ENCODE results near the gene TIMP3.
"Not testable (repeated sequence)": the region's sequence is repeated elsewhere in the genome, so short reads cannot be mapped to it uniquely, and the experiment has no call there.

TIMP3 gene

DNA sequence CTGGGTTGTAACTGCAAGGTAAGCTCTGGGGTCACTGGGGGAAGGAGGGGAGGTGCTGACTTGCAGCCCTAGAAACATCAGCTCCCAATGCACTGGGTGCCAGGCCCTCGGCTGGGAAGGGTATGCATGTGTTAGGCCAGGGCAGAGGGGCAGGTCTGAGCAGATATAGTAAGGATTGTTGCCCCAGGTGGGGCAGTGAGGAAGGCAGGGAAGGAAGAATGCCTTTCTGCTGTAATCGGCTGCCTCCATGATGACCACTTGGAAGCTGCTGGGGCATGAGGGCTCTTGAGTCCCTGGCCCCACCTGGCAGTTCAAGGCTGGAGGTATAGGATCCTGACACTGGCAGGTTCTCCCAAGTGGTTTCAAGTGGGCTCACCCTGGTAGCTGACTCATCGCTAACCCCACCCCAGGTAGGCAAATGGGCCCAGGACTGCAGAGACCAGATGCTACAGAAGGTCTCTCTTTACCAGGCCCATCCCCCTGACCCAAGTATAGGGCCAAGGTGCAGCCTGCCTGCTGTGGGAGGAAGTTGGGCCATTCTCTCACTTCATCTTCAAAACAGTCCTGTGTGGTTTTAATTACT lies 56.7 kb downstream of the TIMP3 start:
- no peak for DNase-seq

DNA sequence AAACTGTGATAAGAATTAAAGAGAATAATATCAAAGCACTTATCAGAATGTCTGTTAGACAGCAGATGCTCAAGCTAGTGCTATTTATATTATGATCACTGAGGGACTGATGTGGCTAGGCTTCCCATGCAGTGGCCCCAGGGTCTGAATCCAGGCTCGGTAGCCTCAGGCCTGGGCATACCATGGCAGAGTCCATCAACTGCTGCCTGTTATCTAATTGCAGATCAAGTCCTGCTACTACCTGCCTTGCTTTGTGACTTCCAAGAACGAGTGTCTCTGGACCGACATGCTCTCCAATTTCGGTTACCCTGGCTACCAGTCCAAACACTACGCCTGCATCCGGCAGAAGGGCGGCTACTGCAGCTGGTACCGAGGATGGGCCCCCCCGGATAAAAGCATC lies 57.5 kb downstream of the TIMP3 start:
- no peak for DNase-seq

- DNase-seq = no peak
Measured at GRCh38 chr22:32859743-32860142, 58.2 kb downstream of the TIMP3 start.

- no peak for DNase-seq
Measured at GRCh38 chr22:32861330-32861729, 59.8 kb downstream of the TIMP3 start.

- no peak for DNase-seq
Measured at GRCh38 chr22:32862083-32862482, 60.6 kb downstream of the TIMP3 start.

DNA sequence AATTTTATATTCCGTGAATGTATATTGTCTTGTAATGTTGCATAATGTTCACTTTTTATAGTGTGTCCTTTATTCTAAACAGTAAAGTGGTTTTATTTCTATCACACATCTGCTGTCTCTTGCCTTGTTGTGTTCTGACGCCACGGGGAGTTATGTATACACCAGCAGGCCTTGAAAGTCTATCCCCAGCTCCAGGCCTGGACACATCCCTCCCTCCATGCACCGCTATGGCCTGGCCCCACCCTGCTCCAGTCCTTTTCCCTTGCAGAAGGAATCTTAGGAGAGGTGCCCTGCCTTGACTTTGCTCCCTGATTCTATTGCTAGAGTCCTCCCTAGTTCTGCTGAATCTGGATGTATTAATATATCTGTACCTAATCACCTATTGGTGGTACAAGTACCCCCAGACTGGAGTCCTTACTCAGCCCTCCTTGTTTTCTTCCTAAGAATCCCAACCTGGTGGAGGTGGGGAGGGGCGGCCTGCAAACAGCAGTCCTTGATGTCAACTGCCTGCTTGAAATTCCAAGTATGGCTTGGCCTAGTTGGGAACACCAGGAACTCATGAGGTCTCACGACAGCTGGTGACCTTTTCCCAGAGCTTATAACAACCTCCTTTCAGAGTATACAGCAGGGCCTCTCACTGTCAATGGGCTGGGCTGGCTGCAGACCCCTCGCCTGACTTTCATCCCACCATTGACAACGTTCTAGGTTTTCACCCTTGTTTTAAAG lies 61.6 kb downstream of the TIMP3 start:
- no peak for DNase-seq

DNA sequence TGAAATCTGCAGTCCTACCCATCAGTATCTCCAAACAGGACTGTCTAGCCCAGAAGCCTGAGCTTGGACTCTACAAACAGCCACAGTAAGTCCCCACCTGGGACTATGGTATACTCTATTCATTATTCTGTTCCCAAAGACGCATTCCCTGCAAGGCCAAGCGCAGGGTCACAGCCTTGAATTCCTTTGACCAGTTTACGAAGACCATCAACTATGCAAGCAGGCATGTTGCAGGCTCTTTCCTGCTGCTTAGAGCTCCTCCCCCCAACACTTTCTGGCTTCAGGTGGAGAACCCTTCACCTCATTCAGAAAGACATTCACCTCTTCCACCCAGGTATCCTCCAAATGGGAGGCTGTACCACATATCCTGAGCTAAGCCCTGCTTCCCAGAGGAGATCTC lies 62.5 kb downstream of the TIMP3 start:
- DNase-seq = no peak

DNA sequence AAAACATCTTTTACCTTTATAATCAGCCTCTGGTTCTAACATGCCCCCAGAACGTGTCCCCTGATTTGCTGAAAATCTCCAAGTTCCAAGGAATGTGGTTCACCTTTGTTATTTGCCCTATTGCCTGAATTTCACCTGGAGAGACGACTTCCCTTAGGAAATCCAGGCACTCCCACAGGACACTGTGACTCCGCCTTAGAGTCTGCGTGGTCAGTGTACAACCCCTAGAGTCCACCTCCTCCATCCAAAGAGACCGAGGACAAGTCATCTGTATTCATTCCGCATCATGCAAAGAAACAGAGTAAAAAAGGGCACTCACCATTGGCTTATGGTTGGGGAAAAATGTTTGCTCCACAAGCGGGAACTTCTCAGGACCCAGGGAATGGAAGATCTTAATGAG lies 63.1 kb downstream of the TIMP3 start:
- DNase-seq = no peak

DNA sequence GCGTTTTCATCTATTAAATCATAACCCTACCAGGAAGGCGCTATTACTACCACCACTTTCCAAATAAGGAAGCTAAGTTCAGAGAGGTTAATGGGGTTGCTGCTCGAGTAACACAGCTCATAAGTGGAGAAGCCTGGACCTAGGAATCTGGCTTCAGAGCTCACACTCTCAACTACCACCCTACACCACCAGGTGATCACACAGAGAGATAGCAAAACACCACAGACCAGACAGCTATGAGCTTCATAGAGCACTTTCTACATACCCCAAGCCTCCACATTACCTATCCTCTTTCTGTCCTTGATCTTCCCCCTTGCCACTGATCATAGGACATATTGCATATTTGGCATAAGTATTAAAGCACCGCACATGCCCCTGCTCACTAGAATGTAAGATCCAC lies 65.4 kb downstream of the TIMP3 start:
- DNase-seq = no peak

- DNase-seq = no peak
Measured at GRCh38 chr22:32868946-32869345, 67.4 kb downstream of the TIMP3 start.

DNA sequence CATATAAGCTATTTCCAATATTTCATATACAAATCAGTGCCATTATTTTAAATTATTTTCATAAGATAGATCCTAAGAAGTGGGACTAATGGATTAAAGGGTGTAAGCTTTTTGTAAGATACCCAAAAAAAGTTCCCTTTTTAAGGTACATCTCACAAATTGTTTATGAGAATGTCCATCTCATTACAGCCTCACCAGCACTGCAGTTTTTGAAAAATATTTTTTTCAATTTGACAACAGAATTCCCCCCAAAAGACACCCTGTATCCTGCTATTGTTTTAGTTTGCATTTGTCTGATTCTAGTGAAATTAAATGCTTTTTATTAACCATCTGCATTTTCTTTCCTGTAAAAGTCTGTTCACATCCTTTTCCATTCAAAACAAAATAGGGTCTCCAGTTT lies 69.0 kb downstream of the TIMP3 start:
- DNase-seq = no peak

GRCh38 chr22:32873604-32874003 lies 72.1 kb downstream of the TIMP3 start:
- not testable (repeated sequence) for DNase-seq

- no peak for DNase-seq
Measured at GRCh38 chr22:32874385-32874784, 72.9 kb downstream of the TIMP3 start.

DNA sequence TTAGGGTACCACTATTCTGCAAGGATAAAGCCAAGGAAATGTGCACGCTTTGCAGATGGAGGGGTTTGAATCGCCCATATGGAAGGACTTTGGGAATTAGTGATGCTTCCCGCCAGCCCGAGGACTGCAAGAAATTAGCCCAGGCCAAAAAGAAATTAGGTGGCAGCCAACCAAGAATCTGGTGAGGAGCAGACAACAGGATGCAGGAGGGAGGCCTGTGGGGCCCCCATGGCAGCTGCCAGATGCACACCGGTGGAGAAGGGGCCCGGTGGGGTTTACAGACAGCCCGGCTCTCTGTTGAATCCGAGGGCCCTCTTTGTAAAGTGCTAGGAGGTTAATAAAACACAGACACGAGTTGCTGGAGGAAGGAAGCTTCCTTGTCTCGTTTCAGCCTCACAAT lies 73.5 kb downstream of the TIMP3 start:
- no peak for DNase-seq

DNA sequence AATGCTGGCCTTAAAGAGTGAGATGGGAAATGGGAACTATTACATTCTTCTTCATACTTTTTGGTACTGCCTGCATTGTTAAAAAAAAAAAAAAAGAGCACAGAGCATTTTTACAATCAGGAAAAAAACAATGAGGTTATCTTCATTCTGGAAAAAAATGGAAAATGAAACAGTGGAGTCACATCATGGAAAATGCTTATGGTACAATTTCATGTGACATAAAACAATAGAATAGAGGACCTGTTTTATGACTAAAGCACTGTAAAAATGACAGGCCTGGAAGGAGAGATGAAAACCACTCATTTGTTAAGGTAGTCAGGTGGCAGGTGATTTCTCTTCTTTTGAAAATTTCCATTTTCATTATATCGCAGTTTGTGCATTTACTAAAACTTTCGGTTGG lies 75.0 kb downstream of the TIMP3 start:
- DNase-seq = no peak

GRCh38 chr22:32877196-32877595 lies 75.7 kb downstream of the TIMP3 start:
- no peak for DNase-seq

GRCh38 chr22:32879550-32879949 lies 78.0 kb downstream of the TIMP3 start:
- DNase-seq = no peak

DNA sequence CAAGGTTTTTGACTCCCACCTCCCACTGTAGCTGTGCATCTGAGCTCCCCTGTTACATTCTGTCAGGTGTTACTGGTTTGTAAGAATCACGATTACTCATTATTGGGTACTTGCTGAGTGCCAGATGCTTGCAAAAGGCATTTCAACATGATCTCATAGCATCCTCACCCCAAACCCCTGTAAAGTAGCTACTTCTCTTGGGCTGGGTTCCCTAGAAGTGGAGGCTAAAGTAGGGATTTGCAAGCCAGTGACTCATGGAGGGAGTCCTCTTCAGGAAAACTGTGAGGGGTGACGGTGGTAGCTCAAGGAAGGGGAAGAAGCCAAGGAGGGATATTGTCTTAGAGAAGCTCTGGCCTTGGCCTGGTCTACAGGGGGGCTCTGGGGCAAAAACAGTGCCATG lies 78.6 kb downstream of the TIMP3 start:
- no peak for DNase-seq

GRCh38 chr22:32880505-32880892 lies 79.0 kb downstream of the TIMP3 start:
- no peak for DNase-seq

- no peak for DNase-seq
Measured at GRCh38 chr22:32880893-32881596, 79.5 kb downstream of the TIMP3 start.

DNA sequence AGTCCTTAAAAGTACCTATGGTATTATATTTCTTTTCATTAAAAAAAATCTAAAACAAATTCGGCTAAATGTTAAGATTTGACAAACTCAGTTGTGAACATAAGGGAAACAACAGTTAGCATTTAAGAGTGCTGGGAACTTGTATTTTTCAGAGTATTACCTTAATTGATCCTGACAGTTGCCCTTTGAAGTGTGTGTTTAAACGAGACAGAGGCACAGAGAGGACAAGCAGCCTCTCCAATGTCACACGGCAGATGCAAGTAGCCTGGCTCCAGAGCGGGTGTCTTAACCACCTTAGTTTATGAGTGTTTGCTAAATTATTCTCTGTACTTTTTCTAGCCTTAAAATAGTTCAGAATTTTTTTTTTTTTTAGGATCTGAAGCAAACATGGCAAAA lies 80.9 kb downstream of the TIMP3 start:
- no peak for DNase-seq

- no peak for DNase-seq
Measured at GRCh38 chr22:32882774-32883530, 81.4 kb downstream of the TIMP3 start.

DNA sequence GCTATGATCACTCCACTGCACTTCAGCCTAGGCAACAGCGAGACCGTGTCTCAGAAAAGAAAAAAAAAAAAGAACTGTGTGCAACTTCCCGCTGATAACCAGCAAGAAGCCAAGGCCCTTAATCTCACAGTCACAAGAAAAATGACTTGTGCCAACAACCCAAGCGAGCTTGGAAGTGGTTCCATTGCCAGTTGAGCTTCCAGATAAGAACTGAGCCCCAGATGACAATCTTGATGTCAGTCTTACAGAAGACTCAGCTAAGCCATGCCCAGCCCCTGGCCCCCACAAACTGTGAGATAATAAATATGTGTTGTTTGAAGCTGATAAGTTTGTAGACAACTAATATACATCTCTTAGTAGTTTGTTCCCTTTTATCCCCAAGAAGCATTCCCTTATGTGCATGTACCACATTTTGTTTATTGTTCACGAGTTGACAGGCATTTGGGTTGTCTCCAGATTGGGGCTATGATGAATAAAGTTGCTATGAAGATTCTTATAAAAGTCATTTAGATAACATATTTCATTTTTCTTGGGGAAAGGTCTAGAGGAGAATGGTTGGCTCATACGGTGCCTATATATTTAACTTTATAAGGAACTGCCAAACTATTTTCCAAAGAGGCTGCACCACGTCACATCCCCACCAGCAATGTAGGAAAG lies 85.9 kb downstream of the TIMP3 start:
- DNase-seq = no peak

All from activated gamma-delta T cell (primary cell).